PFSK-1 (cell line): ENCODE results near the gene SLC9A3.

Experiments used
- FOXP2 ChIP-seq: optimal IDR thresholded peaks from 2 replicates; pipeline ENCODE3; 2011; ENCODE audit warnings: borderline replicate concordance, control low read depth, inconsistent platforms; ENCODE audit not compliant: insufficient read depth; ENCODE audit errors: extremely low read length, extremely low read depth
- POLR2AphosphoS5 ChIP-seq: IDR thresholded peaks from 2 replicates; pipeline ENCODE4 v1.6.1; 2012; ENCODE audit warnings: low read depth, mild to moderate bottlenecking, control low read depth, low read length, moderate library complexity
- REST ChIP-seq, 2 experiments: IDR thresholded peaks; 2 replicates each; pipeline versions ENCODE4 v1.6.1 to v1.8.0; 2011 to 2012; ENCODE audit warnings: low read depth in 2 of 2, low read length in 2 of 2, control low read depth in 1 of 2, inconsistent platforms in 1 of 2, mild to moderate bottlenecking in 1 of 2, moderate library complexity in 1 of 2; ENCODE audit not compliant: insufficient read depth in 1 of 2
- SIN3A ChIP-seq: IDR thresholded peaks from 2 replicates; pipeline ENCODE4 v1.6.1; 2012; ENCODE audit warnings: mild to moderate bottlenecking, low read length, moderate library complexity, borderline replicate concordance; ENCODE audit not compliant: insufficient read depth
- TAF1 ChIP-seq: IDR thresholded peaks from 2 replicates; pipeline ENCODE4 v1.6.1; 2012; ENCODE audit warnings: low read length, control low read depth, borderline replicate concordance; ENCODE audit not compliant: insufficient read depth

The SLC9A3 gene

DNA sequence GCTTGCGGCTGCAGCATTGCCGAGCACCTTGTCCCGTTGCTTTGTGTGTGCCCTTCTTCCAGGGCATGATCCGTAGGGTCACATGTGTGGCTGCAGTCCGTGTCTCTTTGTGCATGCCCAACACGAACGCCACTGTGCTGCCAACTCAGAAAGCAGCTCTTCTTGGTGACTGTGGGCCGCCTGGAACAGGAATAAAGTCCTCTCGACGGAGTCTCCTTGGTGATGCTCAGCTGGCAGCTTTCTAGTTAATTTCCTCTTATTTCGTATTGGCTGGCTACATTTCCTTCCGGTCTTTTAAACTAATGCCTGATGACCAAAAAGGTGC, 75.5 kb downstream of the SLC9A3 start:
- TF ChIP-seq FOXP2: no peak
- TF ChIP-seq POLR2AphosphoS5: no peak
- no peak for TF ChIP-seq REST (IDR thresholded peaks at IDR 0.05; ENCODE audit: insufficient read depth in 1 of 2, low read depth in 2 of 2, low read length in 2 of 2)
- no peak for TF ChIP-seq SIN3A
- no peak for TF ChIP-seq TAF1

GRCh38 chr5:448061-448765, 76.0 kb downstream of the SLC9A3 start:
- TF ChIP-seq TAF1 (no peak), FOXP2 (no peak), SIN3A (no peak), POLR2AphosphoS5 (no peak)

DNA sequence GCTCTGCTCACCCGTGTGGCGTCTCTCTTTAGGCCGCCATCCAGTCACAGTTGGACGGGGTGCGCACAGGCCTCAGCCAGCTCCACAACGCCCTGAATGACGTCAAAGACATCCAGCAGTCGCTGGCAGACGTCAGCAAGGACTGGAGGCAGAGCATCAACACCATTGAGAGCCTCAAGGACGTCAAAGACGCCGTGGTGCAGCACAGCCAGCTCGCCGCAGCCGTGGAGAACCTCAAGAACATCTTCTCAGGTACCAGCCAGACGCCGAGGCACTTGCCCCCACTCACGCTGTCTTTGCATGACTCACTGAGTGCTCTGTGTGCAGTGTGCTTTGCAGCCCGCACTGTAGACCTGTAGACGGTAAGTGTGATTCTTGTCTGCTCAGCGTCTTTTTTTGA, 76.7 kb downstream of the SLC9A3 start:
- no peak for TF ChIP-seq FOXP2
- TF ChIP-seq REST (IDR thresholded peaks at IDR 0.05; ENCODE audit: insufficient read depth in 1 of 2, low read depth in 2 of 2, low read length in 2 of 2): no peak
- no peak for TF ChIP-seq POLR2AphosphoS5
- TF ChIP-seq SIN3A: no peak
- TF ChIP-seq TAF1: no peak

- TF ChIP-seq REST (IDR thresholded peaks at IDR 0.05; ENCODE audit: insufficient read depth in 1 of 2, low read depth in 2 of 2, low read length in 2 of 2) (no peak), FOXP2 (no peak), SIN3A (no peak), POLR2AphosphoS5 (no peak)
Observed at GRCh38 chr5:446883-447263, 77.4 kb downstream of the SLC9A3 start.

- TF ChIP-seq TAF1: no peak
- no peak for TF ChIP-seq SIN3A
- TF ChIP-seq POLR2AphosphoS5: no peak
- no peak for TF ChIP-seq FOXP2
- no peak for TF ChIP-seq REST (IDR thresholded peaks at IDR 0.05; ENCODE audit: insufficient read depth in 1 of 2, low read depth in 2 of 2, low read length in 2 of 2)
Observed at GRCh38 chr5:446066-446882, 78.0 kb downstream of the SLC9A3 start.
